SU-DHL-6 (cell line): ENCODE measurements around the gene CFAP251.

Experiments
- CTCF ChIP-seq: fragments of 200-600 bp; sonication (generic); IDR thresholded peaks from one replicate; pipeline ENCODE4 v1.5.1; 2017; ENCODE audit warnings: antibody characterized with exemption, mild to moderate bottlenecking, low read length, moderate library complexity; ENCODE audit not compliant: insufficient read depth, poor library complexity, severe bottlenecking
- EZH2phosphoT487 ChIP-seq: fragments of 200-600 bp; sonication (generic), shearing (Covaris generic); conservative IDR thresholded peaks from 2 replicates; pipeline ENCODE4 v1.6.1; 2018; ENCODE audit warnings: mild to moderate bottlenecking, antibody characterized with exemption, low read length, moderate library complexity, mixed read lengths

GRCh38 chr12:121992059-121992879, 73.9 kb downstream of the CFAP251 start:
- TF ChIP-seq CTCF: no peak
- no peak for TF ChIP-seq EZH2phosphoT487
